22Rv1 (cell line): Measurements from ENCODE around the gene KCNQ1.

Experiments used
- H3K27ac ChIP-seq: fragments of 450-650 bp; 2 replicates; pipeline ENCODE4 v1.5.1; 2017
- ZFX ChIP-seq: fragments of 450-650 bp; IDR thresholded peaks from 2 replicates; pipeline ENCODE4 v1.6.1; 2017; ENCODE audit warnings: antibody characterized with exemption, borderline replicate concordance
- TF ChIP-seq, protein P1 (sequence below): fragments of 450-650 bp; IDR thresholded peaks from 2 replicates; pipeline ENCODE4 v1.5.1; 2017; ENCODE audit warnings: mild to moderate bottlenecking

Gene KCNQ1

DNA sequence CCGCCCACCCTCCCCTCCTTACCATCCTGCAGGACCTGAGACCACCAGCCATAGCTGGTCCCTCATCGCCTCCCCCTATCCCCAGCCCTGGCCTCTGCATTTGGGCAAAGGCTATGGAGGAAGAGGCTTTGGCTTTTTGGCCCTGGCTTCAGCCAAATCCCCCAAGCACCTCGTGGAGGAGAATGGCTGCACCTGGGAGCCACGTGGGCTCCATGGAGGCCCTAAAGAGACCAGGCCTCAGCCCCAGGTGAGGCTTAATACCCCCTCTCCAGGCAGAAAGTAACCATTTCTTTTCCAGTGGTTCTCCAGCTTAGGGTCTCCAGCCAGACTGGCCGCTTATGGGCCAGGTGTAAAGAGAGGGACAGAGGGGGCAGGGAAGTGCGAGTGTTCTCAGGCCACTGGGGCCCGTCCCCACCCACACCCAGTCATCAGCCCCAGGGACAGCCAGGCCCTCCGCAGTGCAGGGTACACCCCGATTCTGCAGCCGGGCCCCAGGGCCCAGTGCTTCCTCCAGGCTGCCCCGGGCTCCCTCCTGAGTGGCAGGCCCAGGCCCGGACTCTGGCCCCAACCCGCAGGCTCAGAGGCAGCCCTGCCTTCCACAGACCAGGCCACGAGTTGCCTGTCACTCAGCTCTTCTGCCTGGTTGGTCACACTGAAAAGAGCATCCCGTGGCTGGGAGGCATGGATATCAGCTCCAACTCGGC lies 414.3 kb downstream of the KCNQ1 start:
- no peak for TF ChIP-seq ZFX
- H3K27ac ChIP-seq: no peak overlapping the region

DNA sequence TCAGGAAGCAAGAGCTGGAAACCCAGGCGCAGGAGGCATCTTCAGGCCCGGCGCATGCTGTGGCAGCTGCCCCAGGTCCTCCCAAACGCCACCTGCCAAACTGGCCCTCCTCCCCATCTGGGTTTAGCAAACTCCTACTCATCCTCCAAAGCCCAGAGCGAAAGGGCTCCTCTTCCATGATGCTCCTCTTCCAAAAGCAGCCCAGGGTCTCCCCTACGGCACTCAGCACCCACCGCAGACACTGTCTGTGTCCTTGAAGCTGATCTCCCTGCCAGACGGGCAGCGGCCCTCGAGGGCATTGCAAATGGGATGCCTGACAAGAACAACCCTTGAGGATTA lies 414.9 kb downstream of the KCNQ1 start:
- H3K27ac ChIP-seq: no peak overlapping the region
- TF ChIP-seq, protein P1, sequence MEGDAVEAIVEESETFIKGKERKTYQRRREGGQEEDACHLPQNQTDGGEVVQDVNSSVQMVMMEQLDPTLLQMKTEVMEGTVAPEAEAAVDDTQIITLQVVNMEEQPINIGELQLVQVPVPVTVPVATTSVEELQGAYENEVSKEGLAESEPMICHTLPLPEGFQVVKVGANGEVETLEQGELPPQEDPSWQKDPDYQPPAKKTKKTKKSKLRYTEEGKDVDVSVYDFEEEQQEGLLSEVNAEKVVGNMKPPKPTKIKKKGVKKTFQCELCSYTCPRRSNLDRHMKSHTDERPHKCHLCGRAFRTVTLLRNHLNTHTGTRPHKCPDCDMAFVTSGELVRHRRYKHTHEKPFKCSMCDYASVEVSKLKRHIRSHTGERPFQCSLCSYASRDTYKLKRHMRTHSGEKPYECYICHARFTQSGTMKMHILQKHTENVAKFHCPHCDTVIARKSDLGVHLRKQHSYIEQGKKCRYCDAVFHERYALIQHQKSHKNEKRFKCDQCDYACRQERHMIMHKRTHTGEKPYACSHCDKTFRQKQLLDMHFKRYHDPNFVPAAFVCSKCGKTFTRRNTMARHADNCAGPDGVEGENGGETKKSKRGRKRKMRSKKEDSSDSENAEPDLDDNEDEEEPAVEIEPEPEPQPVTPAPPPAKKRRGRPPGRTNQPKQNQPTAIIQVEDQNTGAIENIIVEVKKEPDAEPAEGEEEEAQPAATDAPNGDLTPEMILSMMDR: no peak
- no peak for TF ChIP-seq ZFX

DNA sequence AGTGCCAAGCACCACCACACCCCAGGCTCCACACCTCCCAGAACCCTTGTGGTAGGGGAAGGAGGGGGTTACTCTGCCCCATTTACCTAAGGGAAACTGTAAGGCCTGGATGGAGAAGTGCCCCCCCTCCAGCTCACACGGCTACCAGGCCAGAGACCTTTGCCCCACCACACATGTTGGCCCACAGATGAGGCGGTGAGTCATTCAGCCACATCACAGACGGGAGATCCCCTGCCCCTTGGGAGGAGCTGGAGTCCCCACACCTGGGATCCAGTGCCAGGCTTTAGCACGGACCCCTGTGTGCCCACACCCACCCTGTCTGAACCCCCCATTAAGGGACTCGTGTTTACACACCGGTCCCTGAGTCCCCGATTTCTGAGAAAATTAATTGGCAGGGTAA lies 415.8 kb downstream of the KCNQ1 start:
- TF ChIP-seq, protein P1: no peak
- TF ChIP-seq ZFX: no peak
- H3K27ac ChIP-seq: no peak overlapping the region

DNA sequence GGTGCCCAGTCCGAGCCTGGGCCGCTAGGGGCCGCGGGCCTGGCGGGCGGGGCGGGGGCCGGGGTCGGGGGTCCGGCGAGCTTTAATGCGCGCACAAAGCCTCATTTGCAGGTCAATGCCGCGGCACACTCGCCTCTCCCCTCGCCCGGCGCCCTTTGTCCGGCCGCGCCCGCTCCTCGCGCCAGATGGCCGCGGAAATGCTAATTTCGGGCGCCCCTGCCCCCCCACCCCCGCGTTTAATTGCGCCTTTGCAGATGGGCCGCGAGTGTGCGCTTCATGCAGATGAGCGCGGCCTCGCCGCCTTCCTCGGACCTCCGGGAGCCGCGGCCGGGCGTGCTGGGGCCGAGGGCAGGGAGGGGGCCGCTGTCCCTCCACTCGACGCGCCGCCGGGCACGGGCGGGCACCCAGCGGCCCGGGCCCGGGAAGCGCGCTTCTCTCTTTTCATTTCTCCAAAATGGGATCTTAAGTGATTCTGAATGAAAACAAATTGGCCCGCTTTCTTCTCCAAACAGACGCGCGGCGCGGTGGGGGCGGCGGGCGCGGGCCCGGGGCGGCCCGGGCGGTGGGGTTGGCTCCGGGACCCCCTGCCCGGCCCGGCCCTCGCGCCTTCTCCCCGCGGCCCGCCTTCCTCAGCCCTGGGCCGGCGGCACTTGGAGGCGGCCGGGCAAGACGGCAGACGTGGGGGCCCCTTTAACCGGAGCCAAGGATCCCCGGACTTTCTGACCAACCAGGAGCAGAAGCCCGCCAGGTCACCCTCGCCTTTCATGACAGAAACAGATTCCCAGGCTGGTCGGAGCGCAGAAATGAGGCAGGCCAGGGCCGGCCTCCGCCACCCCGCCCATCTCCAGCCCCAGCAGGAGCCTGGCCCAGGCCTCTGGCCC lies 417.8 kb downstream of the KCNQ1 start:
- no peak overlapping the region for H3K27ac ChIP-seq
- no peak for TF ChIP-seq ZFX
- TF ChIP-seq, protein P1: no peak

DNA sequence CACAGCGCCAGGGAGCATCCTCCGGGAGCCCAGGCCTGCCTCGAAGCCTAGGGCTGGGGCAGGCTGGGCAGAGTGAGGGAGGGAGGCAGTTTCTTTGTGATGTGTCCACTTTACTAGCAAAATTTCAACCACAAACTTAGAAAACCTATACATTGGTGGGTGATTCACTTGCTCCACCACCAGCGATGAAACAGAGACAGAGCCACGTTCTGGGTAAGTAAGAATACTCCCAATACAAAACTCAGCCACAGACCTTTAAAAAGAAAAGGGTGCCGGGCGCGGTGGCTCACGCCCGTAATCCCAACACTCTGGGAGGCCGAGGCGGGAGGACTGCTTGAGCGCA lies 418.4 kb downstream of the KCNQ1 start:
- TF ChIP-seq, protein P1: no peak
- TF ChIP-seq ZFX: no peak
- no peak overlapping the region for H3K27ac ChIP-seq

DNA sequence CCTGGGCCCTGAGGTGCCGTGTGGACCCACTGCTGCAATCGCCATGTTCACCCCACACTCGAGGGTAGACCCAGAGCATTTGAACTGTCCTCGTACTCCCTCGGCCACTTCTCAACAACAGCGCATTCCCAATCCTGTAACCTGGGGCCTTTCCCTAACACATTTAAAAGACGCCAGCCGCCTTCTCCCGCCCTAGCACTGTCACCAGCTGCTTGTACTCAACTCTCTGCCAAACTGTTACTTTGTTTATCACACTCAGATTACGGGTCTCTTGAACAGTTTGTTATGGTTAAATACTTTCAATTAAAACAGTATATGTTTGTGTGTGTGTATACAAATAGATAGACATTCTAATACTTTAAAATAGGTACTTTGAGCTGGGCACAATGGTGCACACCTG lies 420.1 kb downstream of the KCNQ1 start:
- TF ChIP-seq ZFX: no peak
- TF ChIP-seq, protein P1: no peak

DNA sequence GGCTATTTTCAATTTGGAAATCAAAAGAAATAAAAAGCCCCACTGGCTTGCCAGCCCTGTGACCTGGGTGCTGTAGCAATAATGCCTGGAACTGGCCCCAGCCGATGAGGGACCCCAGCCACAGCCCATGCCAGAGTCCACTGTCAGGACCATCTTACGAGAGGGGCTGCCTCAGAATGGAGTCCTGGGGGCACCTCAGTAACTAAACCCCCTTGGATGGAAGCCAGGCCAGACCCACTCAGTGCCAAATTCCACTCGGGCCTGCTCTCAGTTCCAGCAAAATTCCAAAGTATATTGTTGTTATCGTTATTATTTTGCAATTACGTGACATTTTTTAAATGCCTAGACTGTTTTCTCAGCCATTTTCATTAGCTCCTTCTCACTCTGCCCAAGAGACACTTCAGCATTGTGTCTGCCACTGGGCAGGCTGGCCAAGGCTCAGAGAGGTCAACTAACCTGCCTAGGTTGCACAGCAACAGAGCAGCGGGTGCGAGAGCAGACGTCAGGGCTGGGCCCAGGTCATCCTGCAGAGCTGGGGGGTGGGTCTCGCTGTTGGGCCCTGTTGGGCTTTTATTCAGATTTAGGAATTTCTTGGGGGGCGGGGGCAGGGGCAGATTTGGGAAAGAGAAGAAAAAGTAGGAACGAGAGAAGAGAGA lies 421.2 kb downstream of the KCNQ1 start:
- TF ChIP-seq, protein P1: no peak
- no peak for TF ChIP-seq ZFX

More for the DNA sequence above, 420.1 kb downstream of the KCNQ1 start:
- H3K27ac ChIP-seq: no peak overlapping the region

More for the DNA sequence above, 421.2 kb downstream of the KCNQ1 start:
- H3K27ac ChIP-seq: no peak overlapping the region
